ENCODE measurements around the gene MBOAT7.

MBOAT7 gene

DNA sequence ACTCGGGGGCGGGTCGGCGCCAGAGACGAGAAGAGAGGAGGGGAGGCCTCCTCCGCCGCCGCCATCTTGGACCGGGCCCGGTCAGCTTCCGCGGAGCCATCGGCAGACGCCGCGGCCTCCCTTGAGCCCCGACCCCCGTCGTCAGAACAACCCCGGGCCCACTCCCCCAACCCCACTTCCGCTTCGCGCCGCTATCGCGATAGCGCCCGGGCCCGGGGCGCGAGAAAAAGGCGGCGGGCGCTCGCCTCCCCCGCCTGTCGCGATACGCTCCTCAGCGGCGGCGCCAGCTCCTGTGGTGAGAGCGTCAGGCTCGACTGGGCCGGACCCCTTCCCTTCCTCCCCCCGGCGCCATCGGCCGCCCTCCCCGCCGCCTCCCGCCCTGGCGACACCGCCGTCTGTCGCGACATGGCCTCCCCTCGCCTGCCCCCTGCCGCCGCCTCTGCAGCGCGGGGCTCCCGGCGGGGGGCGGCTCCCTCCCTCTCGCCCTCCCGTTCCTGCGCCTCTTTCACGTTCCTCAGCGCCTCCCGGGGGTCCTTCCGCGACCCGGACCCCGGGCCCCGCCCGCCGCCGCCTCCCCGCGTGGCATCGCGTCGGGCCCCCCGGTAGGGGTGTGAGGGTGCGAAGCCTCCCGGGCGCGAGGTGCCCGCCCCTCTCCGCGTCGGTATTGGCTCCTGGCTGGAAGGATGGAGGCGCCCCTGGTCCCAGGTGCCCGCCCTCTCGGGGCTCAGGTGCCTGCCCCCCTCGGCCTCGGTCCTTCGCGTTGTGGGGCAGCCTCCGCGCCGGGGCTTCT, 51.5 kb downstream of the MBOAT7 start, which contains the start of gene CNOT3:
Gene CNOT3 (plus strand): TSS at position 64 of the 790 bp plus-strand sequence. CDS start 5,217 bp downstream, outside the sequence.
- DNase-seq, result no peak

DNA sequence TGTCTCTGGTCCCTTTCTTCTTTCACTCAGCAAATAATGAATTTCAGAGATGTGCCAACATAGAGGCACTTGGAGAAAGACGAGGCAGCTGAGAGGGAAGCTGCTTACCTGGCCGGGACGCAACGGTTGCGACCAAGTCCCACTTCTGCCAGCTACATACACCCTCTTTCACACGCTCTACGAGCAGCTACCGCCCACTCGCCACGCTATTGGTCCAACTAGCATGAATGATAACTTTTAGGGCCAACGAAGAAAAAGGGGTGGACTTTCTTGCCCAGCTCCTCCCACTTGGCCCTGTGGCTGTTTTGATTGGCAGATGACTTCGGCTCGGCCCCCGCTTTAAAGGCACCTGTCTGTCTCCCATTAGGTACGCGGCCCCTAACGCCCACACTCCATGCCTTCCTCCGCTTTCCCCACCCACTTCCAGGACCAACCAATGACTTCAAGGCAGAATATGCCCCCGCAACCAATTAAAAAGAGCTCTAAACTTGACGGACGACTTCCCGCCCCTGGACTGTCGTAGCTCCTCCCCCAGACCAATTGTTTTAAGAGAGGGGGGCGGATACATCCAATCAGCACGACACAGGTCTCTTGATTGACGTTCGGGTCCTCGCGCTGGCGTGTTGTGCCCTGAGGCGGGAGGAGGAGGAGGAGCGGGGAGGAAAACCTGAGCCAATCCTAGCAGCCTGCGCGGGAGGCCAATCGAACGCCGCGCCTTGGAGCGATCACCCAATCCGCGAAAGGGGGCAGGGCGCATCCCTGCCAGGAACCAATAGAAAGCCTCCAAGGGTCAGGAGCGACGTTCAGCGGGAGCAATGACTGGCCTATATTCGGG, 52.3 kb downstream of the MBOAT7 start:
- DNase-seq, result peak; percentile 100

DNA sequence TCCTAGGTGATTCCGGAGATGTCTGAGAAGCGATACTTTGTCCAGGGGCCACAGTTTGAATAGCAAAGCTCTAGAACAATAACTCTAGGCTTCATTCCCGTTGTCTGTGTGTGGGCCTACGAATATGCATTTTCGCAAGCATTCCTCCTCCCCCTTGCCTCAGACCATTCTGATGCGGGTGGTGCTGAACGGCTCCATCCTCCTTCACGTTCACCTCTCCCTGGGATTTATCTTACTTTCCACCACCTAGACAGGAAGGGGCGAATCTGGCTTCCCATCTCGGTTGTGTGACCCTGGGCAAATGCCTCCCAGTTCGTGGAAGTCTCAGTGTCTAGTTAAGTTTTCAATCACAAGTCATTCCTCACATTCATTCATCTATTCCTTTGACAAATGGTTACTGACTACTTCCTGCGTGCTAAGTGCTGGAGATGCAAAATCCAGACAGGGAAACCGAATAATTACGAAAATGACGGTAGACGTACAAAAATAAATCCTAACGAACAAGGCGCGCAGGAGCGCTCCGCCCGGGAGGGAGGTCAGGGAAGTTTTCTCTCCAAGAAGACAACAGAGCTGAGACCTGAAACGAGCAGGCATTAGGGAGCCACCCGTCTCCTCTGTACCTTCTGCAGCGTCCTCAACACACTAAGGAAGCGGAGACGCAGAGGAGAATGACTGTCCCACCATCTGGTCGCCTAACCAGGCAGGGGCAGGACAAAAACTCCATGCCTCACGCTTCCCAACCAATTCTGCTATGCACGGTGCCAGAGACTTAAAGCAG, 53.1 kb downstream of the MBOAT7 start:
- no peak for DNase-seq

DNA sequence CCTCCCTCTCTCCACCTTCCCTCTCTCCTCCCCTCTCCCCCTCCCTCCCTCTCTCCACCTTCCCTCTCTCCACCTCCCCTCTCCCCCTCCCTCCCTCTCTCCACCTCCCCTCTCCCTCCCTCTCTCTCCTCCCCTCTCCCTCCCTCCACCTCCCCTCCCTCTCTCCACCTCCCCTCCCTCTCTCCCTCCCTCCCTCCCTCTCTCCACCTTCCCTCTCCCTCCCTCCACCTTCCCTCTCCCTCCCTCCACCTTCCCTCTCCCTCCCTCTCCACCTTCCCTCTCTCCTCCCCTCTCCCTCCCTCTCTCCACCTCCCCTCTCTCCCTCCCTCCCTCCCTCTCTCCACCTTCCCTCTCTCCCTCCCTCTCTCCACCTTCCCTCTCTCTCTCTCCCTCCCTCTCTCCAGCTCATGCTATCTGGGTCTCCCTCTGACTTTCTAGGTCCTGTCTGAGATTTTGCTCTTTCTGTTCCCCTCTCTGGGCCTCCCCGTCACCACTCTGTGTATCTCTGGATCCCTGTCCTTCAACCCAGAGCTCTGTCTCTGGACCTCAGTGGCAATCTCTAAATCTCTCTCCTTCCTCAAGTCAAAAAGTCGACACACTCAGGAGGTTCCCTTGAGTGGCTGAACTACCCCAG, 55.3 kb downstream of the MBOAT7 start:
- DNase-seq, result no peak

DNA sequence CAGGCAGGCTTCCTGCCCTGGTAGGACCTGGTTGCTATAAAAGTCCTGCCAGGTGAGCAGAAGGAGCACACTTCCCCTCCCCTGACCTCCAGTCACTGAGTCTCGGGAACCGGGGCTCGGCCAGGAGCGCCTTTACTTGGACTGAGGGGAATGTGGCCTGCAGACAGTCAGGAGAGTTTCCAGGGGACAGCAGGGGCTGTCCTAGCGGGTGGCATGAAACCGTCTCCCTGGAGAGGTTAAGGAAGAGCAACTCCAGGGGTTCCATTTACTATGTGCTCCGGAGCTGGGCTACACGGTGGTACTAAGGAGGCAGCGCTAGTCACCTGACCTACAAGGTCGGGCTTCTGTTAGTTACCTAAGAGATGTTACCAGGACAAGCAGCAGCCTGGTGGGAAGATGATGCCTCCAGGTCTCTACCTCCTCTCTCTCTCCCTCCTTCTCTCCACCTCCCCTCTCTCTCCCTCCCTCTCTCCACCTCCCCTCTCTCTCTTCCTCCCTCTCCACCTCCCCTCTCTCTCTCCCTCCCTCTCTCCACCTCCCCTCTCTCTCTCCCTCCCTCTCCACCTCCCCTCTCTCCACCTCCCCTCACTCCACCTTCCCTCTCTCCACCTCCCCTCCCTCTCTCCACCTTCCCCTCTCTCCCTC, 55.9 kb downstream of the MBOAT7 start:
- peak; percentile 60 for DNase-seq

DNA sequence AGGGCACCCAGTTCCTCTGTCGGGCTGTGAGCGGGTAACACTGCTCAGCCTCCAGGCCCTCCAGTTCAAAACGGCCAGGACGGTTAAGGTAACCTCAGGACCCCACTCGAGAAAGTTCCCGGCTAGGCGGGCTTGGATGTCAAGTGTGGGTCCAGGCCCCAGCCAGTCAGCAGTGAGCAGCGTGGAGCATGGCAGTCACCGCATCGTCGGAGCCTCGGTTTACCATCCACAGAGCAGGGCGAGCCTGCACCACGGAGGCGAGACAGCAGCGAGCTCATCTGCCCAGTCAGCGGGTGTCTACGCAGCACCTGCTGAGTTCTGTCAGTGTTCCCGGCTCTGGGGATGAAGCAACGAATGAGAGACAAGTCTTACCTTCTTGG, 59.8 kb downstream of the MBOAT7 start:
- no peak for DNase-seq

DNA sequence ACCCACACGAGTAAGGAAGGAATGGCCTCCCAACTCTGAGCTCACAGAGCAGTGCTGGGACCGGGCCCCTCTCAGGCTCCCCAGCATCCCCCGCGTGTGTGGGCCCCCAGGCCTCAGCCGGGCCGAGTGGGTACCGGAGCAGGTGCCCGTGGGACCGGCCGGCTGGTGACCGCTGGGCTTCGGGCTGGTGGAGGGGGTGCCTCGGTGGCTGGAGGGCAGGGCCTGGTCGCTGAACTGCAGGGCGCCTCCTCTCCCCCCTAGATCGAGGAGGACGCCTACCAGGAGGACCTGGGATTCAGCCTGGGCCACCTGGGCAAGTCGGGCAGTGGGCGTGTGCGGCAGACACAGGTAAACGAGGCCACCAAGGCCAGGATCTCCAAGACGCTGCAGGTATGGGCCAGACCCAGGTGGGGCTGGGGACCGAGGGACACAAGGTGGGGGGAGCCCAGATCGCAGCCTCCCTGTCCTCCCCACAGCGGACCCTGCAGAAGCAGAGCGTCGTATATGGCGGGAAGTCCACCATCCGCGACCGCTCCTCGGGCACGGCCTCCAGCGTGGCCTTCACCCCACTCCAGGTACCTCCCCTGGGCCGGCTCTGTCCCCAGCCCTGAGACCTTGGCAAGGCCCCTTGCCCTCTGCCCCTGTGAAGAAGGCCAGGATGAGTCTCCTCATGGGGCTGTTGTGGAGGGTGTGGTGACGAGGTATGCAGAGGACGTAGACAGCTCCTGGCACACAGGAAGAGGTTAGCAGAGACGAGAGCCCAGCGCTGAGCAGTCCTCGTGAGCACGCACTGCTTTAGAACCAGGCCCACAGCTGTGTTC, 60.4 kb downstream of the MBOAT7 start:
- no peak for DNase-seq

DNA sequence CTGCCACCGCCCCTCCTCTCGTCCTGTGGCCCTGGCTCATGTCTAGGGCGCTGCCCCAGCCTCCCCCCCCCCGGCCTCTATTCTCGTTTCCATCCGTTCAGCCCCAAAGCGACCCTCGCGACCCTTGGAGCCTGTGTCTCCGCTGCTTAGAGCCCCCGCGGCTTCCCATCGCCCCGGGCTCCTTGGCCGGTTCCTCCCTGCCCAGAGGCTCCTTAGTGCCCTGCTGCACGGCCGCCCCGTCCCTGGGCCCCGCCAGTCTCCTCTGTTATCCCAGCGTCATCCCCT, 61.0 kb downstream of the MBOAT7 start:
- no peak for DNase-seq

DNA sequence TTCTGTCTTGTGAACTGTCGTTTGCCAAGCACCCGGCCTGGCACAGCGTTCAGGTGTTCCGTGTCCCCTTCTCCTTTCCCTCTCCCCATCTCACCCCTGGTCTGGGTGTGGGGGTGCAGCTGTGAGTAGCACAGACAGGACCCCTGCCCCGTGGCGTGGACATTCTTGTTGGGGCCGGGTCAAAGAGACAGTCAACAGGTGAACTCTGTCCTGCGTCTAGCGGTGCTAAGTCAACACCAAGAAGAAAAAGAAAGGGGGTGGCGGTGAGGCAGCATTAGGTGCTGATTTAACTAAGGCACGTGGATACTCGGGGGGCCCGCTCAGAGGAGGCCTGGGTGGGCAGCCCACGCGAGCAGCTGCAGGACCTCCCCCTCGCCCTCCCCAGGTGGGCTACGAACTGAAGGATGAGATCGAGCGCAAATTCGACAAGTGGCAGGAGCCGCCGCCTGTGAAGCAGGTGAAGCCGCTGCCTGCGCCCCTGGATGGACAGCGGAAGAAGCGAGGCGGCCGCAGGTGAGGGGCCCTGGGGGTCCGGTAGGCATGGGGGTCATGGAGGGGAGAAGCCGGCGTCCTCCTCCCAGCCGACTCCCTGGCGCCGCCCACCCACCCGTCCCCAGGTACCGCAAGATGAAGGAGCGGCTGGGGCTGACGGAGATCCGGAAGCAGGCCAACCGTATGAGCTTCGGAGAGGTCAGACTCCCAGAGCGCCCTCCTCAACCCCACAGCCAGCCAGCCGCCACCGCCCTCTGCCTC, 61.5 kb downstream of the MBOAT7 start:
- no peak for DNase-seq

DNA sequence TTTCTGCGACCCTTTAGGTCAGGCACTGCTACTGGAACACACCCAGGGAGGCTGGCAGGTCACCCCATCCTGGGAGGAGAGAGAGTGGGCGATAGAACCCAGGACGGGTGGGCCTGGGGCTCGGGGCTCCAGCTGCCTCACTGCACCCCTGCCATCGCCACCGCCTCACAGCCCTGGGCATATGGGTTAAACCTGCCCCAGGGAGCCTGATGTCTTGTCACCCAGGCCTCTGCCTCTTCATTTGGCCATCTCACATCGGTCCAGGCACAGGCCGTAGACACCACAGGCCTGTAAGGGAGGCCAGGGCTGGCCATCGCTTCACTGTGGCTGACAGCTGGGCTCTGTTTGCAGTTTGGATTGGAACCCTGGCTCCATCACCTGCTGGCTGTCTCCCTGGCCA, 63.7 kb downstream of the MBOAT7 start:
- no peak for DNase-seq

DNA sequence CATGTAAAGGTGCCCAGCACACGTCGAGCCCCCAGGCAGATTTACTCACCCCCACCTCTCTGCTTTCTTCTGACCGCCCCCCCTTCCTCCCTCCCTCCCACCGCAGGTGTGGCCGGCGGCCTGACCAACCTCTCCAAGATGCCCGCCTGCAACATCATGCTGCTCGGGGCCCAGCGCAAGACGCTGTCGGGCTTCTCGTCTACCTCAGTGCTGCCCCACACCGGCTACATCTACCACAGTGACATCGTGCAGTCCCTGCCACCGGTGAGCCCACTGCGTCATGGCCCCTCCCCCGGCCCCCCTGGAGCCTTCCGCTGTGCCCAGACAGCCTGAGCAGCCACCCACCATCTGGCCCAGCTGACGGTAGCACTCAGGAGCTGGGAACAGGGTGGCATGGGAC, 65.0 kb downstream of the MBOAT7 start:
- DNase-seq, result no peak

DNA sequence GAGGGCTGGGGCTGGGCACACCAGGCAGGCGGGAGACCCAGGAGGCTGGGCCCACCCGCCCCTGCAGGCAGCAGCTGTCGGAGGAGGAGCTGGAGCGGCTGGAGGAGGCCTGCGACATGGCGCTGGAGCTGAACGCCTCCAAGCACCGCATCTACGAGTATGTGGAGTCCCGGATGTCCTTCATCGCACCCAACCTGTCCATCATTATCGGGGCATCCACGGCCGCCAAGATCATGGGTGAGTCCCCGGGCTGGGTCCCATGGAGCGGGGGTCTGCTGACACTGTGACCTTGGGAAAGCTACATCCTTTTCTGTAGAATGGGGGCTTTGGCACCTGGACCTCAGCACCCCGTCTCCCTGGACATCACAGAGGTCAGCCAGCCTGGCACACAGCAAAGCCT, 65.7 kb downstream of the MBOAT7 start:
- no peak for DNase-seq
